K562 (cell line): ENCODE results near the gene RBM4B. TPM values are rescaled to one million over a fixed set of nuclear protein-coding genes. Genes with fewer than 3 reads are reported as not detected.

Experiments
- ATAC-seq: fragments of 200-7000 bp; cut with Tn5 transposase; 3 replicates; pipeline ENCODE4 v1.9.1; 2020; ENCODE audit warnings: moderate library complexity
- BruUV-seq: library from RNA; stranded (reverse); fragments of 400-500 nt; replicated peaks from 2 replicates; lab custom pipeline; 2021; lab: Mats Ljungman, UMichigan
- CTCF ChIA-PET: fragments of 300-600 bp; formaldehyde crosslinking; extraction: SDS; loops from one replicate; lab custom pipeline; 2021; ENCODE audit warnings: low intra/inter-chr PET ratio; lab: Yijun Ruan, JAX
- POLR2A ChIA-PET: fragments of 300-600, 350-650 bp; sonication (Branson Sonifier 250); formaldehyde crosslinking; extraction: SDS; loops from one replicate; lab custom pipeline; 2021; ENCODE audit warnings: antibody characterized with exemption, inconsistent platforms; lab: Yijun Ruan, JAX
- DNase-seq, 4 experiments: peaks; one replicate each; pipeline versions ENCODE4 v3.0.0 to v3.0.0-alpha.2; 2011 to 2018; ENCODE audit warnings: low spot score in 3 of 4, mixed read lengths in 3 of 4; ENCODE audit errors: extremely low read depth in 1 of 4
- FAIRE-seq: peaks from 2 replicates; lab custom pipeline; 2011; peaks lifted over from hg19 to GRCh38; lab: Jason Lieb, UNC
- H2AFZ ChIP-seq: 2 replicates; pipeline ENCODE4 v1.6.0; 2011; ENCODE audit warnings: low read depth, low read length, control low read depth, inconsistent platforms
- H3K27ac ChIP-seq: fragments of 200-600 bp; 3 replicates; pipeline ENCODE4 v1.8.0; 2011; ENCODE audit warnings: low read depth, mild to moderate bottlenecking, control low read depth, inconsistent platforms, low read length, moderate library complexity, mixed read lengths; ENCODE audit errors: extremely low read depth
- H3K27me3 ChIP-seq, 2 experiments: fragments of 300-600 bp in 1 of 2; 2 replicates in 1 of 2; 3 replicates in 1 of 2; pipeline versions ENCODE4 v1.6.0 to v1.8.0; 2011; ENCODE audit warnings: inconsistent platforms in 2 of 2, low read length in 2 of 2, mild to moderate bottlenecking in 1 of 2, mixed read lengths in 1 of 2, moderate library complexity in 1 of 2; ENCODE audit not compliant: control insufficient read depth in 2 of 2, insufficient read depth in 2 of 2
- H3K36me3 ChIP-seq: fragments of 300-600 bp; 3 replicates; pipeline ENCODE4 v1.8.0; 2011; ENCODE audit warnings: mild to moderate bottlenecking, low read length, inconsistent platforms; ENCODE audit not compliant: control insufficient read depth, insufficient read depth
- H3K4me1 ChIP-seq, 2 experiments: fragments of 200-600 bp in 1 of 2; replicated peaks in 1 of 2; 2 replicates in 1 of 2; 3 replicates in 1 of 2; pipeline versions ENCODE4 v1.5.1 to v1.8.0; 2011; ENCODE audit warnings: inconsistent platforms in 2 of 2, low read length in 2 of 2, mild to moderate bottlenecking in 1 of 2, mixed read lengths in 1 of 2, moderate library complexity in 1 of 2; ENCODE audit not compliant: control insufficient read depth in 2 of 2, insufficient read depth in 2 of 2
- H3K4me2 ChIP-seq: 2 replicates; pipeline ENCODE4 v1.6.1; 2011; ENCODE audit warnings: low read length, control low read depth, inconsistent platforms, mixed read lengths; ENCODE audit not compliant: insufficient read depth
- H3K4me3 ChIP-seq: fragments of 200-600 bp; sonication (generic), shearing (Covaris generic); 2 replicates; pipeline ENCODE4 v1.5.1; 2016; ENCODE audit warnings: control low read depth, inconsistent platforms
- H3K79me2 ChIP-seq: fragments of 200-600 bp; 3 replicates; pipeline ENCODE4 v1.8.0; 2011; ENCODE audit warnings: low read length, inconsistent platforms; ENCODE audit not compliant: control insufficient read depth, insufficient read depth
- H3K9ac ChIP-seq, 2 experiments: 2 replicates each; pipeline versions ENCODE4 v1.6.0 to v1.6.1; 2011; ENCODE audit warnings: low read depth in 2 of 2, low read length in 2 of 2, control low read depth in 1 of 2, inconsistent platforms in 1 of 2, mild to moderate bottlenecking in 1 of 2, mixed read lengths in 1 of 2; ENCODE audit not compliant: insufficient read depth in 1 of 2
- H3K9me1 ChIP-seq: one replicate; pipeline ENCODE4 v1.6.0; 2011; ENCODE audit warnings: inconsistent platforms, mild to moderate bottlenecking, low read length, moderate library complexity; ENCODE audit not compliant: control insufficient read depth, insufficient read depth
- H3K9me3 ChIP-seq: replicated peaks from 2 replicates; pipeline ENCODE4 v1.5.1; 2011; ENCODE audit warnings: low read depth, low read length, inconsistent platforms; ENCODE audit not compliant: control insufficient read depth, insufficient read depth
- H4K20me1 ChIP-seq: replicated peaks from 2 replicates; pipeline ENCODE4 v1.6.1; 2011; ENCODE audit warnings: low read length, inconsistent platforms, mixed read lengths; ENCODE audit not compliant: control insufficient read depth, insufficient read depth
- BCL6 ChIP-seq: fragments of 250-450 bp; sonication (Bioruptor Pico); IDR thresholded peaks from 2 replicates; pipeline ENCODE4 v1.4.0; 2020
- CBFA2T3 ChIP-seq: fragments of 450-650 bp; IDR thresholded peaks from 2 replicates; pipeline ENCODE4 v1.6.1; 2017
- ILK ChIP-seq: fragments of 450-650 bp; IDR thresholded peaks from 2 replicates; pipeline ENCODE4 v1.6.1; 2016; ENCODE audit warnings: missing genetic modification characterization, low read depth, mild to moderate bottlenecking, missing compliant biosample characterization, moderate library complexity, borderline replicate concordance
- KLF10 ChIP-seq: fragments of 250-450 bp; sonication (Bioruptor Pico); IDR thresholded peaks from 2 replicates; pipeline ENCODE4 v1.6.1; 2021; ENCODE audit warnings: matching md5 sums
- PYGO2 ChIP-seq: fragments of 450-650 bp; IDR thresholded peaks from 2 replicates; pipeline ENCODE4 v1.6.1; 2016; ENCODE audit warnings: mild to moderate bottlenecking, missing genetic modification characterization, moderate library complexity, missing compliant biosample characterization
- RBM15 ChIP-seq: fragments of 200-400 bp; formaldehyde crosslinking; IDR thresholded peaks from 2 replicates; pipeline ENCODE4 v1.6.1; 2018; ENCODE audit warnings: mild to moderate bottlenecking, low read length, moderate library complexity; ENCODE audit not compliant: insufficient read depth
- RBM34 ChIP-seq: fragments of 200-400 bp; formaldehyde crosslinking; IDR thresholded peaks from 2 replicates; pipeline ENCODE4 v1.6.1; 2018; ENCODE audit warnings: low read length, borderline replicate concordance; ENCODE audit not compliant: insufficient read depth
- SMARCA5 ChIP-seq: fragments of 450-650 bp; IDR thresholded peaks from 2 replicates; pipeline ENCODE4 v1.6.1; 2016
- ZFP1 ChIP-seq: fragments of 450-650 bp; formaldehyde crosslinking; IDR thresholded peaks from 2 replicates; pipeline ENCODE4 v1.4.0; 2020; ENCODE audit warnings: mild to moderate bottlenecking, mixed read lengths
- ZNF695 ChIP-seq: fragments of 450-650 bp; formaldehyde crosslinking; IDR thresholded peaks from 2 replicates; pipeline ENCODE4 v1.4.0; 2020; ENCODE audit warnings: mild to moderate bottlenecking, moderate library complexity
- ZNF717 ChIP-seq: fragments of 250-450 bp; sonication (Bioruptor Pico); IDR thresholded peaks from 2 replicates; pipeline ENCODE4 v1.5.0; 2021
- WGBS: fragments of 100-300 bp; shearing (Covaris generic); methylation state at CpG from one replicate; pipeline ENCODE4 v1.1.6; 2016; ENCODE audit warnings: low coverage, mixed read lengths; ENCODE audit not compliant: insufficient coverage; ENCODE audit errors: missing lambda C conversion rate; 5-methylcytosine and 5-hydroxymethylcytosine counted together
- in situ Hi-C: fragments of 300-500 bp; cut with MboI; formaldehyde crosslinking; loops from 4 replicates; pipeline ENCODE4 v1.15.0; 2018; ENCODE audit warnings: inconsistent platforms, mixed read lengths
- intact Hi-C: fragments of 100-400 bp; cut with micrococcal nuclease; formaldehyde crosslinking; loops from 2 replicates; pipeline ENCODE4 v1.14.2; 2022
- polyA plus RNA-seq, 8 experiments: library from polyadenylated mRNA; depleted of rRNA in 4 of 8; stranded (reverse) in 5 of 8; unstranded in 3 of 8; fragments of >200 nt; fragmentation: Nextera tagmentation in 2 of 8; fragmentation: Illumina TruSeq in 1 of 8; extraction: Ambion mirVana in 2 of 8; extraction: Trizol in 1 of 8; gene quantifications; 2 replicates each; pipeline versions ENCODE4 v1.2.1 to v1.2.3, GENCODE V29; 2011 to 2014; ENCODE audit warnings: inconsistent platforms in 1 of 8, missing spikeins in 1 of 8
- total RNA-seq, 7 experiments: library from RNA; depleted of rRNA in 6 of 7; stranded (reverse); fragments of >200 nt in 6 of 7; fragmentation: Illumina TruSeq in 2 of 7; extraction: Trizol in 2 of 7; gene quantifications; 2 replicates each; pipeline versions ENCODE4 v1.2.1 to v1.2.3, GENCODE V29; 2011 to 2021; ENCODE audit warnings: low replicate concordance in 1 of 7
- TF ChIP-seq, protein P1 (sequence below): fragments of 250-450 bp; sonication (Bioruptor Pico); IDR thresholded peaks from 2 replicates; pipeline ENCODE4 v1.8.0; 2021; ENCODE audit warnings: borderline replicate concordance, mild to moderate bottlenecking, moderate library complexity; ENCODE audit not compliant: poor library complexity, severe bottlenecking
- TF ChIP-seq, protein P2 (sequence below): fragments of 250-450 bp; sonication (Bioruptor Pico); IDR thresholded peaks from 2 replicates; pipeline ENCODE4 v1.5.0; 2021
- TF ChIP-seq, protein P3 (sequence below): sonication (generic); formaldehyde crosslinking; IDR thresholded peaks from 2 replicates; pipeline ENCODE4 v1.8.0; 2022; ENCODE audit warnings: mild to moderate bottlenecking, missing genetic modification reagents
- TF ChIP-seq, protein P4 (sequence below): conservative IDR thresholded peaks from 2 replicates; pipeline ENCODE4 v1.6.1; 2011; ENCODE audit warnings: low read depth, mild to moderate bottlenecking, low read length; ENCODE audit not compliant: control insufficient read depth
- TF ChIP-seq, protein P5 (sequence below): fragments of 450-650 bp; conservative IDR thresholded peaks from 2 replicates; pipeline ENCODE4 v1.6.1; 2016; ENCODE audit warnings: missing genetic modification characterization, low read depth, mild to moderate bottlenecking, control low read depth, missing compliant biosample characterization

The RBM4B gene
- total and polyA plus RNA-seq, 9 of the 15 experiments (the other 6 are each of a cell fraction or from before 2014, with no cell fraction given): 14.6 to 39.9 (median 23.3) TPM

DNA sequence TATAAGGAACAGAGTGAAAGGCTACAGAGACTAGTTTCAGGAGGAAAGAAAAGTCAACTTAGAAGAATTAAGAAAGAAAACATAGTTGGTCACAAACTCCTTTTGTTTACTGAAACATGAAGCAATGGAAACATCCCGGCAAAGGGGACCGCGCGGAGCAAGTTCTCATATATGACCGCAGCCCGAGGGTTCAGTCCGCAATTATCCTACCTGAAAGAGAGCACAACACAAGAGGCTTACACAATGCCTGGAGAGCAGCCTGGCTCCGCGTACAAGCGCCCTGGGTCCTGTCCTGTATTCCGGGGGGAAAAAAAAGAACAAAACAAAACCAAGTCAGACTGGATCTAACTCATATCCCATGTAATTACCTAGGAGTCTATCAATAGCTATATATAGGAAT, 12.3 kb downstream of the RBM4B start:
- DNase-seq (no peak), ATAC-seq (no peak), FAIRE-seq (no peak)
- ChIA-PET CTCF (no interaction called here), POLR2A (interaction anchor here (7.8 kb wide), 1 partner anchor 16 kb away, joined by 83 read pairs; no protein-coding TSS in a partner anchor)
- H3K9ac ChIP-seq: no peak overlapping the region
- BruUV-seq: no TSS peak
- no peak overlapping the region for H2AFZ ChIP-seq
- H3K9me3 ChIP-seq: no peaks in the 10 kb centered on the region
- peaks cover 61% of the 10 kb centered on the region for H3K79me2 ChIP-seq
- in situ Hi-C loops: no loop called here
- no peaks in the 10 kb centered on the region for H3K4me1 ChIP-seq
- intact Hi-C loops: no loop called here
- no peak overlapping the region for H3K4me2 ChIP-seq
- WGBS: 93% methylated on average over 11 of the region's 11 CpGs
- no peaks in the 10 kb centered on the region for H3K27me3 ChIP-seq
- peaks cover 84% of the 10 kb centered on the region for H3K36me3 ChIP-seq
- no peak overlapping the region for H3K27ac ChIP-seq
- H3K4me3 ChIP-seq: no peak overlapping the region
- 0 out of 2 replicates have a peak, but pooled peaks cover 6% of the 10 kb centered on the region for H4K20me1 ChIP-seq
- H3K9me1 ChIP-seq: peaks cover 10% of the 10 kb centered on the region
- TF ChIP-seq RBM15 (no peak), ZNF717 (CRISPR knock-in tag) (no peak), CBFA2T3 (no peak), SMARCA5 (no peak), BCL6 (CRISPR knock-in tag) (no peak), ZNF695 (CRISPR knock-in tag) (no peak), ZFP1 (no peak), ILK (tag) (no peak), PYGO2 (tag) (no peak), KLF10 (CRISPR knock-in tag) (no peak), RBM34 (no peak)
- TF ChIP-seq, protein P1, sequence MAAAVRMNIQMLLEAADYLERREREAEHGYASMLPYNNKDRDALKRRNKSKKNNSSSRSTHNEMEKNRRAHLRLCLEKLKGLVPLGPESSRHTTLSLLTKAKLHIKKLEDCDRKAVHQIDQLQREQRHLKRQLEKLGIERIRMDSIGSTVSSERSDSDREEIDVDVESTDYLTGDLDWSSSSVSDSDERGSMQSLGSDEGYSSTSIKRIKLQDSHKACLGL (CRISPR knock-in tag): no peak
- TF ChIP-seq, protein P2, sequence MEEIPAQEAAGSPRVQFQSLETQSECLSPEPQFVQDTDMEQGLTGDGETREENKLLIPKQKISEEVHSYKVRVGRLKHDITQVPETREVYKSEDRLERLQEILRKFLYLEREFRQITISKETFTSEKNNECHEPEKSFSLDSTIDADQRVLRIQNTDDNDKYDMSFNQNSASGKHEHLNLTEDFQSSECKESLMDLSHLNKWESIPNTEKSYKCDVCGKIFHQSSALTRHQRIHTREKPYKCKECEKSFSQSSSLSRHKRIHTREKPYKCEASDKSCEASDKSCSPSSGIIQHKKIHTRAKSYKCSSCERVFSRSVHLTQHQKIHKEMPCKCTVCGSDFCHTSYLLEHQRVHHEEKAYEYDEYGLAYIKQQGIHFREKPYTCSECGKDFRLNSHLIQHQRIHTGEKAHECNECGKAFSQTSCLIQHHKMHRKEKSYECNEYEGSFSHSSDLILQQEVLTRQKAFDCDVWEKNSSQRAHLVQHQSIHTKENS (CRISPR knock-in tag): no peak
- TF ChIP-seq, protein P3, sequence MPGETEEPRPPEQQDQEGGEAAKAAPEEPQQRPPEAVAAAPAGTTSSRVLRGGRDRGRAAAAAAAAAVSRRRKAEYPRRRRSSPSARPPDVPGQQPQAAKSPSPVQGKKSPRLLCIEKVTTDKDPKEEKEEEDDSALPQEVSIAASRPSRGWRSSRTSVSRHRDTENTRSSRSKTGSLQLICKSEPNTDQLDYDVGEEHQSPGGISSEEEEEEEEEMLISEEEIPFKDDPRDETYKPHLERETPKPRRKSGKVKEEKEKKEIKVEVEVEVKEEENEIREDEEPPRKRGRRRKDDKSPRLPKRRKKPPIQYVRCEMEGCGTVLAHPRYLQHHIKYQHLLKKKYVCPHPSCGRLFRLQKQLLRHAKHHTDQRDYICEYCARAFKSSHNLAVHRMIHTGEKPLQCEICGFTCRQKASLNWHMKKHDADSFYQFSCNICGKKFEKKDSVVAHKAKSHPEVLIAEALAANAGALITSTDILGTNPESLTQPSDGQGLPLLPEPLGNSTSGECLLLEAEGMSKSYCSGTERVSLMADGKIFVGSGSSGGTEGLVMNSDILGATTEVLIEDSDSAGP: no peak
- TF ChIP-seq, protein P4, sequence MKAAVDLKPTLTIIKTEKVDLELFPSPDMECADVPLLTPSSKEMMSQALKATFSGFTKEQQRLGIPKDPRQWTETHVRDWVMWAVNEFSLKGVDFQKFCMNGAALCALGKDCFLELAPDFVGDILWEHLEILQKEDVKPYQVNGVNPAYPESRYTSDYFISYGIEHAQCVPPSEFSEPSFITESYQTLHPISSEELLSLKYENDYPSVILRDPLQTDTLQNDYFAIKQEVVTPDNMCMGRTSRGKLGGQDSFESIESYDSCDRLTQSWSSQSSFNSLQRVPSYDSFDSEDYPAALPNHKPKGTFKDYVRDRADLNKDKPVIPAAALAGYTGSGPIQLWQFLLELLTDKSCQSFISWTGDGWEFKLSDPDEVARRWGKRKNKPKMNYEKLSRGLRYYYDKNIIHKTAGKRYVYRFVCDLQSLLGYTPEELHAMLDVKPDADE: no peak
- TF ChIP-seq, protein P5, sequence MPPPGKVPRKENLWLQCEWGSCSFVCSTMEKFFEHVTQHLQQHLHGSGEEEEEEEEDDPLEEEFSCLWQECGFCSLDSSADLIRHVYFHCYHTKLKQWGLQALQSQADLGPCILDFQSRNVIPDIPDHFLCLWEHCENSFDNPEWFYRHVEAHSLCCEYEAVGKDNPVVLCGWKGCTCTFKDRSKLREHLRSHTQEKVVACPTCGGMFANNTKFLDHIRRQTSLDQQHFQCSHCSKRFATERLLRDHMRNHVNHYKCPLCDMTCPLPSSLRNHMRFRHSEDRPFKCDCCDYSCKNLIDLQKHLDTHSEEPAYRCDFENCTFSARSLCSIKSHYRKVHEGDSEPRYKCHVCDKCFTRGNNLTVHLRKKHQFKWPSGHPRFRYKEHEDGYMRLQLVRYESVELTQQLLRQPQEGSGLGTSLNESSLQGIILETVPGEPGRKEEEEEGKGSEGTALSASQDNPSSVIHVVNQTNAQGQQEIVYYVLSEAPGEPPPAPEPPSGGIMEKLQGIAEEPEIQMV (tag): no peak
